GM18505 (cell line): ENCODE results near the gene PVR.
"Not testable (repeated sequence)": the region's sequence is repeated elsewhere in the genome, so short reads cannot be mapped to it uniquely, and the experiment has no call there.

Experiments
- ATAC-seq: cut with Tn5 transposase; IDR thresholded peaks from one replicate; pipeline ENCODE4 v1.9.1; 2021; ENCODE audit not compliant: unreplicated experiment
- POLR2A ChIP-seq: IDR thresholded peaks from 4 replicates; pipeline ENCODE4 v1.6.1; 2011; ENCODE audit warnings: borderline replicate concordance; ENCODE audit not compliant: insufficient read depth, insufficient read length; ENCODE audit errors: extremely low read depth

The PVR gene

GRCh38 chr19:44609219-44609618, 34.5 kb upstream of the PVR start:
- ATAC-seq, result no peak
- TF ChIP-seq POLR2A, result no peak

GRCh38 chr19:44610497-44610896, 33.2 kb upstream of the PVR start:
- ATAC-seq, result not testable (repeated sequence)

GRCh38 chr19:44611812-44612295, 31.9 kb upstream of the PVR start:
- no peak for ATAC-seq
- no peak for TF ChIP-seq POLR2A

- ATAC-seq, result no peak
- TF ChIP-seq POLR2A, result no peak
Measured at GRCh38 chr19:44613295-44614178, 30.2 kb upstream of the PVR start, which contains the start of gene IGSF23. Gene IGSF23 (plus strand): TSS chr19:44613563. CDS start chr19:44613646, 83 bp downstream.

- TF ChIP-seq POLR2A, result no peak
- ATAC-seq, result no peak
Measured at GRCh38 chr19:44614313-44614712, 29.4 kb upstream of the PVR start.

GRCh38 chr19:44615863-44616247, 27.9 kb upstream of the PVR start:
- TF ChIP-seq POLR2A, result no peak
- ATAC-seq, result no peak

- no peak for ATAC-seq
- no peak for TF ChIP-seq POLR2A
Measured at GRCh38 chr19:44617110-44617880, 26.4 kb upstream of the PVR start.

GRCh38 chr19:44618640-44619357, 24.9 kb upstream of the PVR start:
- ATAC-seq, result no peak
- TF ChIP-seq POLR2A, result no peak

- no peak for TF ChIP-seq POLR2A
- no peak for ATAC-seq
Measured at GRCh38 chr19:44620667-44621066, 23.0 kb upstream of the PVR start.

- no peak for TF ChIP-seq POLR2A
- ATAC-seq, result no peak
Measured at GRCh38 chr19:44621367-44621766, 22.3 kb upstream of the PVR start.

GRCh38 chr19:44623080-44623479, 20.6 kb upstream of the PVR start:
- no peak for TF ChIP-seq POLR2A
- no peak for ATAC-seq

GRCh38 chr19:44623626-44624025, 20.1 kb upstream of the PVR start:
- ATAC-seq, result no peak
- no peak for TF ChIP-seq POLR2A

- TF ChIP-seq POLR2A, result no peak
- no peak for ATAC-seq
Measured at GRCh38 chr19:44624840-44625354, 18.8 kb upstream of the PVR start.

- ATAC-seq, result not testable (repeated sequence)
Measured at GRCh38 chr19:44625637-44626036, 18.1 kb upstream of the PVR start.
